ENCODE results near the gene THOC6.

Gene THOC6

GRCh38 chr16:3009568-3010390 is 14.1 kb upstream of the THOC6 start:
- peaks cover 56% of the 10 kb centered on the region for H3K4me1 ChIP-seq (ENCODE audit: control insufficient read depth, low read depth, low read length)
- peak overlapping the region; percentile 99 for H3K27ac ChIP-seq (ENCODE audit: low read length)
- peaks cover 11% of the 10 kb centered on the region for H3K27me3 ChIP-seq (ENCODE audit: control insufficient read depth, insufficient read depth, low read length)
- peaks cover 4% of the 10 kb centered on the region for H3K36me3 ChIP-seq (ENCODE audit: control insufficient read depth, low read depth, low read length)
- peak overlapping the region; percentile 42 for H3K4me3 ChIP-seq (ENCODE audit: low read length)
- H3K9me3 ChIP-seq (ENCODE audit: control insufficient read depth, low read depth, low read length): no peaks in the 10 kb centered on the region
- peak overlapping the region; percentile 47 for H3K9ac ChIP-seq (ENCODE audit: low read length)

- Histone ChIP-seq H3K9me3 (ENCODE audit: control insufficient read depth, low read depth, low read length) (no peaks in the 10 kb centered on the region), H3K36me3 (ENCODE audit: control insufficient read depth, low read depth, low read length) (peaks cover 11% of the 10 kb centered on the region), H3K9ac (ENCODE audit: low read length) (no peak overlapping the region), H3K4me1 (ENCODE audit: control insufficient read depth, low read depth, low read length) (peaks cover 61% of the 10 kb centered on the region), H3K4me3 (ENCODE audit: low read length) (peak overlapping the region; percentile 42), H3K27ac (ENCODE audit: low read length) (peak overlapping the region; percentile 47), H3K27me3 (ENCODE audit: control insufficient read depth, insufficient read depth, low read length) (peaks cover 11% of the 10 kb centered on the region)
Observed at GRCh38 chr16:3010510-3010909, 13.3 kb upstream of the THOC6 start.

- Histone ChIP-seq H3K36me3 (ENCODE audit: control insufficient read depth, low read depth, low read length) (peaks cover 19% of the 10 kb centered on the region), H3K27ac (ENCODE audit: low read length) (no peak overlapping the region), H3K27me3 (ENCODE audit: control insufficient read depth, insufficient read depth, low read length) (peaks cover 11% of the 10 kb centered on the region), H3K4me1 (ENCODE audit: control insufficient read depth, low read depth, low read length) (peaks cover 52% of the 10 kb centered on the region), H3K9ac (ENCODE audit: low read length) (peak overlapping the region; percentile 28), H3K4me3 (ENCODE audit: low read length) (peak overlapping the region; percentile 51), H3K9me3 (ENCODE audit: control insufficient read depth, low read depth, low read length) (no peaks in the 10 kb centered on the region)
Observed at GRCh38 chr16:3012246-3012645, 11.6 kb upstream of the THOC6 start.

- Histone ChIP-seq H3K4me1 (ENCODE audit: control insufficient read depth, low read depth, low read length) (peaks cover 45% of the 10 kb centered on the region), H3K9ac (ENCODE audit: low read length) (peak within 1 kb of the TSS; percentile 28), H3K27me3 (ENCODE audit: control insufficient read depth, insufficient read depth, low read length) (peaks cover 11% of the 10 kb centered on the region), H3K27ac (ENCODE audit: low read length) (no peak within 1 kb of the TSS), H3K9me3 (ENCODE audit: control insufficient read depth, low read depth, low read length) (no peaks in the 10 kb centered on the region), H3K36me3 (ENCODE audit: control insufficient read depth, low read depth, low read length) (peaks cover 19% of the 10 kb centered on the region), H3K4me3 (ENCODE audit: low read length) (peak within 1 kb of the TSS; percentile 51)
Observed at GRCh38 chr16:3012828-3013420, 10.9 kb upstream of the THOC6 start, which contains the start of gene CLDN9. CLDN9 (plus strand) TSS chr16:3012923; CDS start chr16:3013363, 440 bp downstream.

GRCh38 chr16:3013491-3013951 is 10.3 kb upstream of the THOC6 start:
- Histone ChIP-seq H3K9ac (ENCODE audit: low read length) (no peak overlapping the region), H3K27ac (ENCODE audit: low read length) (no peak overlapping the region), H3K27me3 (ENCODE audit: control insufficient read depth, insufficient read depth, low read length) (peaks cover 14% of the 10 kb centered on the region), H3K36me3 (ENCODE audit: control insufficient read depth, low read depth, low read length) (peaks cover 19% of the 10 kb centered on the region), H3K4me3 (ENCODE audit: low read length) (peak overlapping the region; percentile 51), H3K4me1 (ENCODE audit: control insufficient read depth, low read depth, low read length) (peaks cover 45% of the 10 kb centered on the region), H3K9me3 (ENCODE audit: control insufficient read depth, low read depth, low read length) (no peaks in the 10 kb centered on the region)

- Histone ChIP-seq H3K27me3 (ENCODE audit: control insufficient read depth, insufficient read depth, low read length) (peaks cover 15% of the 10 kb centered on the region), H3K4me3 (ENCODE audit: low read length) (peak overlapping the region; percentile 6), H3K4me1 (ENCODE audit: control insufficient read depth, low read depth, low read length) (peaks cover 39% of the 10 kb centered on the region), H3K36me3 (ENCODE audit: control insufficient read depth, low read depth, low read length) (peaks cover 19% of the 10 kb centered on the region), H3K9me3 (ENCODE audit: control insufficient read depth, low read depth, low read length) (no peaks in the 10 kb centered on the region), H3K9ac (ENCODE audit: low read length) (no peak overlapping the region), H3K27ac (ENCODE audit: low read length) (no peak overlapping the region)
Observed at GRCh38 chr16:3013998-3014690, 9.7 kb upstream of the THOC6 start.

GRCh38 chr16:3014971-3015370 is 8.9 kb upstream of the THOC6 start:
- Histone ChIP-seq H3K9me3 (ENCODE audit: control insufficient read depth, low read depth, low read length) (no peaks in the 10 kb centered on the region), H3K27ac (ENCODE audit: low read length) (no peak overlapping the region), H3K4me3 (ENCODE audit: low read length) (peak overlapping the region; percentile 6), H3K9ac (ENCODE audit: low read length) (no peak overlapping the region), H3K27me3 (ENCODE audit: control insufficient read depth, insufficient read depth, low read length) (peaks cover 15% of the 10 kb centered on the region), H3K36me3 (ENCODE audit: control insufficient read depth, low read depth, low read length) (peaks cover 19% of the 10 kb centered on the region), H3K4me1 (ENCODE audit: control insufficient read depth, low read depth, low read length) (peaks cover 34% of the 10 kb centered on the region)

GRCh38 chr16:3015865-3016521 is 7.8 kb upstream of the THOC6 start:
- Histone ChIP-seq H3K4me3 (ENCODE audit: low read length) (peak overlapping the region; percentile 11), H3K4me1 (ENCODE audit: control insufficient read depth, low read depth, low read length) (peaks cover 31% of the 10 kb centered on the region), H3K36me3 (ENCODE audit: control insufficient read depth, low read depth, low read length) (peaks cover 19% of the 10 kb centered on the region), H3K27ac (ENCODE audit: low read length) (no peak overlapping the region), H3K9me3 (ENCODE audit: control insufficient read depth, low read depth, low read length) (no peaks in the 10 kb centered on the region), H3K9ac (ENCODE audit: low read length) (no peak overlapping the region), H3K27me3 (ENCODE audit: control insufficient read depth, insufficient read depth, low read length) (peaks cover 15% of the 10 kb centered on the region)

GRCh38 chr16:3017344-3017743 is 6.5 kb upstream of the THOC6 start:
- Histone ChIP-seq H3K4me3 (ENCODE audit: low read length) (peak overlapping the region; percentile 91), H3K36me3 (ENCODE audit: control insufficient read depth, low read depth, low read length) (peaks cover 23% of the 10 kb centered on the region), H3K27me3 (ENCODE audit: control insufficient read depth, insufficient read depth, low read length) (peaks cover 10% of the 10 kb centered on the region), H3K9ac (ENCODE audit: low read length) (peak overlapping the region; percentile 92), H3K9me3 (ENCODE audit: control insufficient read depth, low read depth, low read length) (no peaks in the 10 kb centered on the region), H3K27ac (ENCODE audit: low read length) (peak overlapping the region; percentile 85), H3K4me1 (ENCODE audit: control insufficient read depth, low read depth, low read length) (peaks cover 33% of the 10 kb centered on the region)

GRCh38 chr16:3017794-3018506 is 5.9 kb upstream of the THOC6 start, which contains the start of gene CLDN6:
CLDN6 (minus strand) TSS chr16:3018183; CDS start chr16:3016021, 2,162 bp downstream.
- peak within 1 kb of the TSS; percentile 92 for H3K9ac ChIP-seq (ENCODE audit: low read length)
- peaks cover 23% of the 10 kb centered on the region for H3K36me3 ChIP-seq (ENCODE audit: control insufficient read depth, low read depth, low read length)
- peak within 1 kb of the TSS; percentile 91 for H3K4me3 ChIP-seq (ENCODE audit: low read length)
- H3K27ac ChIP-seq (ENCODE audit: low read length): peak within 1 kb of the TSS; percentile 85
- H3K9me3 ChIP-seq (ENCODE audit: control insufficient read depth, low read depth, low read length): no peaks in the 10 kb centered on the region
- peaks cover 4% of the 10 kb centered on the region for H3K27me3 ChIP-seq (ENCODE audit: control insufficient read depth, insufficient read depth, low read length)
- H3K4me1 ChIP-seq (ENCODE audit: control insufficient read depth, low read depth, low read length): peaks cover 37% of the 10 kb centered on the region

Data from iPS-18a (cell line).